Measurements from ENCODE around the gene KIAA0232.

Gene KIAA0232

DNA sequence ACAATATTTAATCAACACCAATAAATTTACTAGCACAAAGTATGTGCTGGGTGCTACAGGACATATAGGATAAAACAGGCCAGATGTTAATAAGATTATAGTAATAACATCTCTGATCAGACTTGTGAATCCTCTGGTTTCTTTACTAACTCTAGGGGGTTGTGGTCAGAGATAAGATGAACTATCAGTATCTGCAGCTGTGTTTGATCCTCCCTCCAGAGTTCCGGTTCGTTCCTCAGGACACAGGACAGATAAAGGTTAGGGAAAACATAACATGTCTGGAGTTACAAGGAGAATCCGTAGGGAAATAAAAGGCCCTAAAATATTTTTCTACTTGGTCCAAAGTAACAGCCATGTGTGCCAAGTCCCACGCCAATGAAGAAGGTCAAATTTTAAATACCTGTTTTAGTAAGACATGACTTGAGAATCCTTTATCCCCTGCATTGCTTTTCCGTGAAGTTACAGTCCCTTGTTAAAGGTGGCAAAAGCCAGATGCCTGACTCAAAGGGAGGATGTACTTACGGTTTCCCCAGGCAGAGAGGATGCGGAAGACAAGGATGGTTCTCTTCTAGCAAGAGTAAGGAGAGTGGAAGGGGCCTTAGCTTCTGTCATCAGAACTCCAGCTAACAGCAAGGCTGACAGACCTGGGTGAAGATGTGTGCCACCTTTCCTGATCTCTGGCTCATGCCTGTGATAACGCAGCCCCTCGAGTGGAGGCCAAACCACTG lies 44.4 kb downstream of the KIAA0232 start (continued):
- no peak for TF ChIP-seq TSHZ2 (CRISPR knock-in tag; IDR thresholded peaks at IDR 0.05)
- no peak for TF ChIP-seq ZFP30 (CRISPR knock-in tag; IDR thresholded peaks at IDR 0.05)
- TF ChIP-seq OSR1 (CRISPR knock-in tag; IDR thresholded peaks at IDR 0.05) = no peak
- no peak for TF ChIP-seq TOX (CRISPR knock-in tag; IDR thresholded peaks at IDR 0.05; ENCODE audit: borderline replicate concordance)
- TF ChIP-seq ISL1 (CRISPR knock-in tag; IDR thresholded peaks at IDR 0.05) = no peak

DNA sequence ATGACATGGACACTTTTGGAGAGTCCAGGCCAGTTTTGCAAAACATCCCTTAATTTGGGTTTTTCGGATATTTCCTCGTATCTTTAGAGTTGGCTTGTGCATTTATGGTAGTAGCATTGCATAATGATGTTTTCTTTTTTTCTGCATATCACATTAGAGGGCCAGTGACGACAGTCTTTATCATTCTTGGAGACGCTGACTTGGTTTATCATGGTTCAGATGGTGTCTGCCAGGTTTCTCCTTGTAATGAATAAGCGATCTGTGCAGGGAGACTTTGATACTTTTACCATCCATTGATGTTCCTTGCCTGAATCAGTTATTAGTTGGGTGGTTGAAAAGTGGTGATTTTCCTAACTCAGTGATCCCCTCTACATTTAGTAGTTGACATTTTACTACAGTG lies 46.6 kb downstream of the KIAA0232 start:
- ATAC-seq = no peak
- no peak for TF ChIP-seq RARB (CRISPR knock-in tag; IDR thresholded peaks at IDR 0.05)
- TF ChIP-seq CSDC2 (CRISPR knock-in tag; IDR thresholded peaks at IDR 0.05) = no peak
- no peak for TF ChIP-seq GLIS3 (CRISPR knock-in tag; IDR thresholded peaks at IDR 0.05)
- TF ChIP-seq, protein P1, sequence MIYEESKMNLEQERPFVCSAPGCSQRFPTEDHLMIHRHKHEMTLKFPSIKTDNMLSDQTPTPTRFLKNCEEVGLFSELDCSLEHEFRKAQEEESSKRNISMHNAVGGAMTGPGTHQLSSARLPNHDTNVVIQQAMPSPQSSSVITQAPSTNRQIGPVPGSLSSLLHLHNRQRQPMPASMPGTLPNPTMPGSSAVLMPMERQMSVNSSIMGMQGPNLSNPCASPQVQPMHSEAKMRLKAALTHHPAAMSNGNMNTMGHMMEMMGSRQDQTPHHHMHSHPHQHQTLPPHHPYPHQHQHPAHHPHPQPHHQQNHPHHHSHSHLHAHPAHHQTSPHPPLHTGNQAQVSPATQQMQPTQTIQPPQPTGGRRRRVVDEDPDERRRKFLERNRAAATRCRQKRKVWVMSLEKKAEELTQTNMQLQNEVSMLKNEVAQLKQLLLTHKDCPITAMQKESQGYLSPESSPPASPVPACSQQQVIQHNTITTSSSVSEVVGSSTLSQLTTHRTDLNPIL (CRISPR knock-in tag; IDR thresholded peaks at IDR 0.05; ENCODE audit: low read depth) = no peak
- no peak for TF ChIP-seq ZFP30 (CRISPR knock-in tag; IDR thresholded peaks at IDR 0.05)
- no peak for TF ChIP-seq ZFP3 (CRISPR knock-in tag; IDR thresholded peaks at IDR 0.05)
- TF ChIP-seq OSR1 (CRISPR knock-in tag; IDR thresholded peaks at IDR 0.05) = no peak
- no peak for TF ChIP-seq ESRRG (CRISPR knock-in tag; IDR thresholded peaks at IDR 0.05)
- no peak for TF ChIP-seq SNAI2 (CRISPR knock-in tag; IDR thresholded peaks at IDR 0.05)
- TF ChIP-seq TSHZ2 (CRISPR knock-in tag; IDR thresholded peaks at IDR 0.05) = no peak
- no peak for TF ChIP-seq BACH2 (CRISPR knock-in tag; IDR thresholded peaks at IDR 0.05; ENCODE audit: borderline replicate concordance)
- TF ChIP-seq TCF4 (CRISPR knock-in tag; IDR thresholded peaks at IDR 0.05; ENCODE audit: borderline replicate concordance) = no peak
- no peak for TF ChIP-seq CSRNP3 (CRISPR knock-in tag; IDR thresholded peaks at IDR 0.05)
- TF ChIP-seq POU6F1 (CRISPR knock-in tag; IDR thresholded peaks at IDR 0.05; ENCODE audit: borderline replicate concordance, low read depth) = no peak
- no peak for TF ChIP-seq ZNF8 (CRISPR knock-in tag; IDR thresholded peaks at IDR 0.05)
- TF ChIP-seq TOX (CRISPR knock-in tag; IDR thresholded peaks at IDR 0.05; ENCODE audit: borderline replicate concordance) = no peak
- TF ChIP-seq ZNF70 (CRISPR knock-in tag; IDR thresholded peaks at IDR 0.05) = no peak
- TF ChIP-seq, protein P2, sequence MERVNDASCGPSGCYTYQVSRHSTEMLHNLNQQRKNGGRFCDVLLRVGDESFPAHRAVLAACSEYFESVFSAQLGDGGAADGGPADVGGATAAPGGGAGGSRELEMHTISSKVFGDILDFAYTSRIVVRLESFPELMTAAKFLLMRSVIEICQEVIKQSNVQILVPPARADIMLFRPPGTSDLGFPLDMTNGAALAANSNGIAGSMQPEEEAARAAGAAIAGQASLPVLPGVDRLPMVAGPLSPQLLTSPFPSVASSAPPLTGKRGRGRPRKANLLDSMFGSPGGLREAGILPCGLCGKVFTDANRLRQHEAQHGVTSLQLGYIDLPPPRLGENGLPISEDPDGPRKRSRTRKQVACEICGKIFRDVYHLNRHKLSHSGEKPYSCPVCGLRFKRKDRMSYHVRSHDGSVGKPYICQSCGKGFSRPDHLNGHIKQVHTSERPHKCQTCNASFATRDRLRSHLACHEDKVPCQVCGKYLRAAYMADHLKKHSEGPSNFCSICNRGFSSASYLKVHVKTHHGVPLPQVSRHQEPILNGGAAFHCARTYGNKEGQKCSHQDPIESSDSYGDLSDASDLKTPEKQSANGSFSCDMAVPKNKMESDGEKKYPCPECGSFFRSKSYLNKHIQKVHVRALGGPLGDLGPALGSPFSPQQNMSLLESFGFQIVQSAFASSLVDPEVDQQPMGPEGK (CRISPR knock-in tag; IDR thresholded peaks at IDR 0.05; ENCODE audit: borderline replicate concordance) = no peak

Measured in SK-N-SH treated with all-trans-retinoic acid at 6 μM for 48 hours (cell line).